Panc1 (cell line): ENCODE measurements around the gene AHRR. TPM values are rescaled to one million over a fixed set of nuclear protein-coding genes. Genes with fewer than 3 reads are reported as not detected.

ENCODE experiments used
- ATAC-seq: fragments of 200-7000 bp; cut with Tn5 transposase; 2 replicates; pipeline ENCODE4 v1.9.1; 2020; ENCODE audit warnings: mild to moderate bottlenecking, moderate library complexity
- BruUV-seq: library from RNA; stranded (reverse); fragments of 400-500 nt; replicated peaks from 2 replicates; lab custom pipeline; 2021; lab: Mats Ljungman, UMichigan
- CTCF ChIA-PET: fragments of 300-600 bp; sonication (Branson Sonifier 250); formaldehyde crosslinking; loops from one replicate; lab custom pipeline; 2022; ENCODE audit warnings: antibody characterized with exemption; lab: Charles Lee
- POLR2A ChIA-PET: fragments of 300-600 bp; sonication (Branson Sonifier 250); formaldehyde crosslinking; loops from one replicate; lab custom pipeline; 2022; ENCODE audit warnings: antibody characterized with exemption; lab: Charles Lee
- DNase-seq: peaks from one replicate; pipeline ENCODE4 v3.0.0-alpha.2; 2010; ENCODE audit warnings: low read depth, low spot score
- H3K27ac ChIP-seq: 2 replicates; pipeline ENCODE4 v1.5.1; 2011; ENCODE audit warnings: mild to moderate bottlenecking, low read length, inconsistent platforms
- H3K27me3 ChIP-seq: fragments of 200-500 bp; sonication (Bioruptor generic); 2 replicates; pipeline ENCODE4 v1.6.0; 2014; ENCODE audit warnings: low read length, inconsistent platforms; ENCODE audit not compliant: control insufficient read depth, insufficient read depth
- H3K36me3 ChIP-seq: fragments of 200-500 bp; sonication (Bioruptor generic); 2 replicates; pipeline ENCODE4 v1.5.1; 2014; ENCODE audit warnings: inconsistent platforms, mild to moderate bottlenecking, low read length, moderate library complexity; ENCODE audit not compliant: control insufficient read depth, insufficient read depth
- H3K4me1 ChIP-seq: 2 replicates; pipeline ENCODE4 v1.5.1; 2011; ENCODE audit warnings: inconsistent platforms, mild to moderate bottlenecking, low read length, moderate library complexity; ENCODE audit not compliant: control insufficient read depth, insufficient read depth
- H3K4me3 ChIP-seq, 2 experiments: 2 replicates each; pipeline ENCODE4 v1.5.1; 2011 to 2012; ENCODE audit warnings: low read depth in 2 of 2, low read length in 2 of 2, mild to moderate bottlenecking in 2 of 2, inconsistent platforms in 1 of 2, moderate library complexity in 1 of 2
- H3K9me3 ChIP-seq: fragments of 200-500 bp; sonication (Bioruptor generic); 2 replicates; pipeline ENCODE4 v1.5.1; 2014; ENCODE audit warnings: low read depth, mild to moderate bottlenecking, inconsistent platforms, low read length, moderate library complexity; ENCODE audit not compliant: control insufficient read depth, insufficient read depth
- CTCF ChIP-seq: fragments of 450-650 bp; IDR thresholded peaks from 2 replicates; pipeline ENCODE4 v1.5.1; 2017; ENCODE audit warnings: mild to moderate bottlenecking
- POLR2AphosphoS5 ChIP-seq: IDR thresholded peaks from 2 replicates; pipeline ENCODE4 v1.6.1; 2012; ENCODE audit warnings: mild to moderate bottlenecking, low read depth, low read length, moderate library complexity
- REST ChIP-seq, 2 experiments: IDR thresholded peaks; 2 replicates each; pipeline ENCODE4 v1.6.1; 2011 to 2012; ENCODE audit warnings: low read depth in 2 of 2, control low read depth in 1 of 2, low read length in 1 of 2, mild to moderate bottlenecking in 1 of 2, moderate library complexity in 1 of 2; ENCODE audit not compliant: insufficient read depth in 1 of 2
- SIN3A ChIP-seq: IDR thresholded peaks from 2 replicates; pipeline ENCODE4 v1.6.1; 2012; ENCODE audit warnings: low read depth, mild to moderate bottlenecking, low read length, moderate library complexity, borderline replicate concordance; ENCODE audit not compliant: insufficient read depth
- TCF7L2 ChIP-seq: IDR thresholded peaks from 2 replicates; pipeline ENCODE4 v1.6.1; 2011; ENCODE audit warnings: mild to moderate bottlenecking, low read depth, low read length, inconsistent platforms
- in situ Hi-C: cut with HindIII; loops from 2 replicates; pipeline ENCODE4 v1.10.0; 2016; ENCODE audit warnings: low sequenced_read_pairs, low pct_unique_long_range_greater_than_20kb
- intact Hi-C: fragments of 100-400 bp; cut with micrococcal nuclease; formaldehyde crosslinking; loops from one replicate; pipeline ENCODE4 v1.10.0; 2022; ENCODE audit not compliant: unreplicated experiment
- total RNA-seq: library from RNA; stranded (reverse); gene quantifications from one replicate; pipeline ENCODE4 v1.2.1, GENCODE V29; 2021; ENCODE audit not compliant: unreplicated experiment

AHRR gene
- total RNA-seq, 1 experiment from 2014 or later, result 23.6 TPM

GRCh38 chr5:443239-444151 lies 122.0 kb downstream of the AHRR start:
- Histone ChIP-seq H3K36me3 (peaks cover 6% of the 10 kb centered on the region; the same call in 1 of the 2 replicates), H3K4me1 (peaks cover 13% of the 10 kb centered on the region), H3K27ac (peak overlapping the region; percentile 90), H3K9me3 (no peaks in the 10 kb centered on the region), H3K27me3 (no peaks in the 10 kb centered on the region), H3K4me3 (peak overlapping the region; percentile 99)
- peak; percentile 42 for ATAC-seq
- ChIA-PET CTCF (no interaction called here), POLR2A (no interaction called here)
- BruUV-seq, result no TSS peak
- DNase-seq, result no peak
- TF ChIP-seq TCF7L2, result no peak
- TF ChIP-seq CTCF, result no peak
- no peak for TF ChIP-seq REST (IDR thresholded peaks at IDR 0.05; ENCODE audit: insufficient read depth in 1 of 2, low read depth in 2 of 2, low read length in 1 of 2)
- no peak for TF ChIP-seq POLR2AphosphoS5
- TF ChIP-seq SIN3A, result no peak
- intact Hi-C loops, result no loop called here
- in situ Hi-C loops, result no loop called here

GRCh38 chr5:444226-444625 lies 122.7 kb downstream of the AHRR start:
- CTCF ChIA-PET, result no interaction called here
- peaks cover 13% of the 10 kb centered on the region for H3K4me1 ChIP-seq
- in situ Hi-C loops, result no loop called here
- no TSS peak for BruUV-seq
- peak overlapping the region; percentile 13 for H3K27ac ChIP-seq
- ATAC-seq (no peak), DNase-seq (no peak)
- peaks cover 10% of the 10 kb centered on the region; the same call in 1 of the 2 replicates for H3K36me3 ChIP-seq
- intact Hi-C loops, result no loop called here
- POLR2A ChIA-PET, result no interaction called here
- no peaks in the 10 kb centered on the region for H3K9me3 ChIP-seq
- TF ChIP-seq TCF7L2, result no peak
- TF ChIP-seq REST (IDR thresholded peaks at IDR 0.05; ENCODE audit: insufficient read depth in 1 of 2, low read depth in 2 of 2, low read length in 1 of 2), result no peak
- TF ChIP-seq POLR2AphosphoS5, result no peak
- TF ChIP-seq SIN3A, result no peak
- TF ChIP-seq CTCF, result no peak
- no peaks in the 10 kb centered on the region for H3K27me3 ChIP-seq
- H3K4me3 ChIP-seq, result peak overlapping the region; percentile 99
